Activated effector memory CD4-positive, alpha-beta T cell treated with Interleukin-2 at 50 U/mL for 16 hours (primary cell): ENCODE results near the gene TFPT.
A peak's percentile ranks its signal among the peaks of the same experiment; 100 is the strongest.

Experiments
- DNase-seq: peaks from one replicate; pipeline ENCODE4 v3.0.0-alpha.2; 2020

The TFPT gene, protein sequence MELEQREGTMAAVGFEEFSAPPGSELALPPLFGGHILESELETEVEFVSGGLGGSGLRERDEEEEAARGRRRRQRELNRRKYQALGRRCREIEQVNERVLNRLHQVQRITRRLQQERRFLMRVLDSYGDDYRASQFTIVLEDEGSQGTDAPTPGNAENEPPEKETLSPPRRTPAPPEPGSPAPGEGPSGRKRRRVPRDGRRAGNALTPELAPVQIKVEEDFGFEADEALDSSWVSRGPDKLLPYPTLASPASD

GRCh38 chr19:54115109-54116063, at the start of gene TFPT, which contains the start of gene PRPF31:
TFPT (minus strand) TSS chr19:54115657; CDS start chr19:54115269, 388 bp downstream.
PRPF31 (plus strand) TSS chr19:54115754; CDS start chr19:54118279, 2,525 bp downstream.
- peak; percentile 90 for DNase-seq

- DNase-seq, result no peak
These were observed 49.8 kb upstream of the TFPT start for GRCh38 chr19:54165222-54165621.

DNA sequence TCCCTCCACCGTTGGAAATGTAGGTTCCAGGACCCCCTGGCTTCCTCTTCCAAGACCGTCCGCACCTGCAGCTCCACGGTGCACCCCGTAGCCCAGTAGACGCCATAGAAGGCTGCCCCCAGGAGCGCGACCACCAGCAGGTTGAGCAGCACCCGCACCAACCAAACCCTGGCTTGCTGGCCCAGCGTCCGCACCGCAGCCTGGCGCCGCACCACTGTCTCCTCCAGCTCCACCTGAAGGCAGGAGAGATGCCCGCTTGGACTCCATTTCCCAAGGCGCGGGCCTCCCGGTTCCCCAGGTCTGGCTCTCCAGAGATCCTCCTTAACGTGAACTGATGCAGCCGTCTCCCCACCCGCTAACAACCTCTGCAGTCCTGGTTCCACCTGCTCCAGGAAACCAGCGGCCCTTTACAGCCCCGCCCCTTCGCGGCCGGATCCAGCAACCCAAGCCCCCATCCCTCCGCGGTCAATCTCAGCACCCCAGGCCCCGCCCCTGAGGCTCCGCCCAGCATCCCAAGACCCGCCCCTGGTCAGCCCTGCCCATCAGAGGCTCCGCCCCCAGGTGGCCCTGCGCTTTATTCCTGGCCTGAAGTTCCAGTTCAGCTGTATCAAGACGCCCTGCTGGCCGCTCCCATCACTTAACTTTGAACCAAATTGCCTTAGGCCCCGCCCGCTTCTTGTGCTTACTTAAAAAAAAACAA, 49.1 kb upstream of the TFPT start:
- DNase-seq, result peak; percentile 61

- no peak for DNase-seq
These were observed 47.4 kb upstream of the TFPT start for GRCh38 chr19:54162884-54163283.

DNA sequence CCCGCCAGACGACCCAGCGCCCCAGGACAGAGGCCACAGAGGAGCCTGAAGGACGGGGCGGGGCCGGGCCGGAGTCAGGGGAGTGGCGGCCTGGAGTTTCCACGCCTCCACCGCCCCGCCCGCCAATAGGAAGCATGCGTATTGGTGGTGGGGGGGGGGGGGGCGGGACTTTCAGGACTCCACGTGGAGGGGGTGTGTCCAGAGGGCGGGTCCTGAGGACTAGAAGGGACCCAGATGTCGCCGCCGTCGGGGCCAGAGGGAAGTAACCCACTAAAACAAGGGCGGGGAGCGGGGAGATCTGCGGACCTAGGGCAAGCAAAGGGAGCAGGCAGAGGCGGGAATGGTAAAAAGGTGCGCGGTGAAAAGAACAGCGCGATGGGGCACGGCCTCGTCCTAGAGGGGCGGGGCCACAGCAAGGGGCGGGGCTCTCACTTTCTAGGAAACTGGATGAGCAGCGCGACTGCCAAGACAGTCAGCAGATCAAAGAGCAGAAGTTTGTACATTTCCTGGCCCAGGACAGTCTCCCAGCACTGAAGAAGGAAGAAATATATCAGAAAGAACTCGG, 46.9 kb upstream of the TFPT start:
- DNase-seq, result peak; percentile 70

GRCh38 chr19:54160854-54161253, 45.4 kb upstream of the TFPT start:
- DNase-seq, result no peak

- DNase-seq, result no peak
These were observed 44.8 kb upstream of the TFPT start for GRCh38 chr19:54160182-54160811.

DNA sequence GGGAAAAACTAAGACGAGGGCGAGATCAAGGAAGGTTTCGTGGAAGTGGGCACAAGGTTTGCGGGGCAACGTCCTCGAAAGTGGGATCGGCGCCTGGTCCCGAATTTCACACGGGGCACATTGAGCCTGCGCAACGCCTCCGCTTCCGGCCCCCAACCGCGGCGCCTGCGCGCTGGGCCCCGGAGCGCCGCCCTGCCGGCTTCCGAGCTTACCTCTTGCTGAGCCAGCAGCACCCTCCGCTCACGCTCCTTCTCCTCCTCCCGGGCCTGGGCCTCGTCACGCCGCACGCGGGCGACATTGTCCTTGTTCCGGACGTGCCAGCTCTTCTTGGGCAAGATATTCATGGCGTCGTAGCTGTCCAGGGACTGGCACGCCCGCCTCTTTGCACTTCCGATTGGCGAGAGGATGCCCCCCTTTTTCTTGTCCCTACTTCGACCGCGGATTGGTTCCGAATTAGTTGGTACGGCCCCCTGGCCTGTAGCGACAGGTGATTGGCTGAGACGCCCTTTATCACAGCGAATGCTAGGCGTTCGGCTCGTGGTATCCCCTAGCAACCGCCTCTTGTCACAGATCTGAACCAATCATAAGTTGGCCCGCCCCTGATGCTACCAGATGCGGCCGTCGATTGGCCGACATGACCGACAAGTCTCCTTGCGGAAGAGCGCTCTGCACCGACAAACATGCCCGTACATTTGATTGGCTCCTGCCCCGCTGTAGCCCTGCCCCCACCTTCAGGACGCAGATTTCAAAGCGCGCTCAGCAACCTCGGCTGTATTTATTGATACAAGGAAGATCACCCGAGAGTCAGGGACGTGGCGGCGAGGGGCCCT, 44.1 kb upstream of the TFPT start, which contains the start of gene LENG1:
Gene LENG1 (minus strand): TSS at position 370 of the 830 bp plus-strand sequence. CDS start 26 bp downstream, at position 344.
- DNase-seq, result peak; percentile 97

GRCh38 chr19:54158812-54159351, 43.4 kb upstream of the TFPT start:
- no peak for DNase-seq

GRCh38 chr19:54156953-54157352, 41.5 kb upstream of the TFPT start:
- no peak for DNase-seq

DNA sequence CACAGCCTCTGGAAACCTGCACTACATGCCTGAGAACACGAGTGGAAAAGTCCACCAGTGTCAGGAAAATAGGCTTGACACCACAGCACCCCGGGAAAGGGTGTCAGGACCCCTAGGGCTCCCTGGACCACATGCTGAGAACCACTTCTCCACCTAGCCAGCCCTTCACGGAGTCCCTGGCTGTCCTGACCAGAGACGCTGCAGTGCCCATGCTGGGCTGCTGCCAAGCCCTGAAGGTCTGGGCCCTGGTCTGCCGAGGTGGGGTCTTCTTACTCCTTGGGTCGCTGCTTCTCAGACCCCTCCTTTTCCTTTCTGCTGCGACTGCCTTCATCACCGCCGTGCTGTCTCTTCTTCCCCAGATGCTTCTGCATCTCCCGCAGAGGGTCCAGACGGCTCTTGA, 41.0 kb upstream of the TFPT start:
- DNase-seq, result no peak

- DNase-seq, result no peak
These were observed 40.2 kb upstream of the TFPT start for GRCh38 chr19:54155694-54156093.

DNA sequence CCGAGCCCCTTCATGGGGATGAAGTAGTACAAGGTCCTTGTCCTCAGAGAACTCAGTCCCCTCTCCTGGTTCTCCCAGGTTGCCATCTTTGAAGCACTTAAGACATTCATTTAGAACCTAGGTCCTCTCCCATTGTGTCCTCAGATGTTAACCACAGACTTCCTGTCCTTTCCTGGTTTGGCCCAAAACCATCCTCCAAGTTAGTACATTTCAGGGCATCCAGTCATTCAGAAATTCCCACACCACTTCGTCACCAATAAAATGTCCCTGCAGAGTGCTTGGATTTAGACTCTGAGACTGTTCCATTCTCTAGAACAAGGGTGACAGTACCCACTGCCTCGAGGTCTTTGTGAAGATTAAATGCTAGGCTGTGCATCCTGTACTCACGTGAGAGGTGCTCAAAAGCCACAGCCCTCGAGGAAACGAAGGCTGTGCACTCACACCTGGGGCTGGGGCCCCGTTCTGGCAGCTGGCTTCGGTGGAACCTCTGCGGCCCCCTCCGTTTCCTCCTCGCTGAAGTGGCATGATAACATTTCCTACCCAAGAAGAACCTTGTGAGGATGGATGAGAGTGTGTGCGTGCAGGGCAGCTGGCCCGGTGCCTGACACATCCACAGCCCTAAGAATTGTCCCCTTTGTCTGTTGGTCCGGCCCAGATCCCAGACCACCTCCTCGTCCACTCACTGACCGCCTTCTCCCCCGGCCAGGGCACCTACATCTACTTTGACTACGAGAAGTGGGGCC, 39.3 kb upstream of the TFPT start:
- DNase-seq, result peak; percentile 19

DNA sequence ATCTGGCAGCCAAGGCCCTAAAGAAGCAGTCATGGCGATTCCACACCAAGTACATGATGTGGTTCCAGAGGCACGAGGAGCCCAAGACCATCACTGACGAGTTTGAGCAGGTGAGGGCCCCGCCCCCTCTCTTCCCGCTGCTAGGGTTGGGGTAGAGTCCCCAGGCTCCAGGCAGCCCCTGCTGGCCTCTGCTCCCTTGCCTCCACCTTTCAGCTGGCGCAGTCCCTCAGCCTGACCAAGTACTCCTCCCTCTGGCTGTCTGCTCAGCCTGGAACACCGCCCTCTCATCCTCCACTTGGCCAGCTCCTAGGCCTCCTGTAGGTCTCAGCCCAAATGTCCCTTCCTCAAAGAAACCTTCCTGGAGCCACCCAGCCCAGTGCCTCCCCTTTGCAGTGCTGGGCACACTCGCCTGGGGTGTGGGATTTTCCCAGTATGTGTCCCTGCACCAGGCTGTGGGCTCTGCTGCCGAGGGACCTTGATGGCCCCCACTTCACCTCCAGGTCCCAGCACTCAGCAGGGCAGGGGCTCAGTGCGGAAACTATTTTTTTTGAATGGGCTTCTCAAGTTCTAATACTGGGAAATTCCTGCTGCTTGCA, 38.4 kb upstream of the TFPT start:
- DNase-seq, result no peak

DNA sequence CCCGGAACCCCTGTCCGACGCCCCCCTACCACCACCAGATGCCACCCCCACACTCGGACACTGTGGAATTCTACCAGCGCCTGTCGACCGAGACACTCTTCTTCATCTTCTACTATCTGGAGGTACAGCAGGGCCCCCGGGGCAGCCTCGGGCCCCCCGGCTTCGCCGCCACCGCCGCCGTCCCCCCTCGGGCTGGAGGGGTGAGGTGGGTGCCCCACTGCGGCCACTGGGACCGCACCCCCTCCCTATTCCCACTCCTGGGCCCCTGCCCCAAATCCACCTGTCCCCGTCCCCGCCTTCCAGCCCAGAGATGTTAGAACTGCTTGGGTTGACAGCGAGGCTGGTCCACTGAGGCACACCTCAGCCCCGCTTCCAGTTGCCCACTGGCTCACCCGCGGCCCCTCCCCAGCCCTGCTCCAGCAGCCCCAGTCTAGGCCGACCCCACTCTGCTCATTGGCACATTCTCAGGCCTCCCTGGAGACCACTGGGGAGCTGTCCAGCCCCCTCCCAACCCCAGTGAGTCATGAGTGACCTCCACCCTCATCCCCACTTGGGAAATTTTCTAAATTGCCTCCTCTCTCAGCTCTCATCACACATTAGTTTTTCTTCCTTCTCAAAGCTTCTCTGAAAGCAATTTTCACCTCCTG, 37.5 kb upstream of the TFPT start:
- no peak for DNase-seq

- no peak for DNase-seq
These were observed 36.8 kb upstream of the TFPT start for GRCh38 chr19:54152267-54152666.

DNA sequence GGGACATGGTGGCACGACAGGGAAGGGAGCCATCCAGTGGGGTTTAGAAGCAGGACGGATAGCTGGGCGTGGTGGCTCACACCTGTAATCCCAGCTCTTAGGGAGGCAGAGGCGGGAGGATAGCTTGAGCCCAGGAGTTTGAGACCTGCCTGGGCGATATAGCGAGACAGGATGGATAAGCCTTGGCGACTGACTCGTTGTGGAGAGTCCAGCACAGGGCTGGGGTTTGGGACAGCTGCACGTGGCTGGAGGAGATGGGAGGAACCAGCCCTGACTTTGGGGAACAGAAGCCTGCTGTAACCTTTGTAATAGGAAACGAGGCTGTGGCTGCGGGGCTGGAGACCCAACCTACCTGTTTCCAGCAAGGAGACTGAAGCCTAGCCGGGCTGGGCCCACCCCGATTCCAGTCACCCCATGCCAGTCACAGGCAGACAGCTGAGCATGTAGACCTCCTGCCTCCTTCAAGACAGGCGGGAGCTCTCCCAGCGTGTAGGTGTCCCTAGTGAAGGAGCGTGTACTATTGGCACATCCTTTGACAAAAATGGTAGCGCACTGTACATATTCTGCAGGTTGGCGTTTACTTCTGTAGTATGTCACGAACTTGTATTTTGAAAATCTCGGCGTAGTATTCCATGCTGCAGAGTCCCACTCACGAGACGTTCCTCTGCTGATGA, 36.0 kb upstream of the TFPT start:
- no peak for DNase-seq

- DNase-seq, result no peak
These were observed 33.8 kb upstream of the TFPT start for GRCh38 chr19:54149021-54149812.
